HG02943 (cell line): Measurements from ENCODE around the gene DEFB131B.
"Not testable (repeated sequence)": the region's sequence is repeated elsewhere in the genome, so short reads cannot be mapped to it uniquely, and the experiment has no call there.

Experiments
- ATAC-seq: cut with Tn5 transposase; IDR thresholded peaks from one replicate; pipeline ENCODE4 v1.9.1; 2021; ENCODE audit warnings: mild to moderate bottlenecking, low read depth, moderate library complexity; ENCODE audit not compliant: unreplicated experiment

DEFB131B gene

DNA sequence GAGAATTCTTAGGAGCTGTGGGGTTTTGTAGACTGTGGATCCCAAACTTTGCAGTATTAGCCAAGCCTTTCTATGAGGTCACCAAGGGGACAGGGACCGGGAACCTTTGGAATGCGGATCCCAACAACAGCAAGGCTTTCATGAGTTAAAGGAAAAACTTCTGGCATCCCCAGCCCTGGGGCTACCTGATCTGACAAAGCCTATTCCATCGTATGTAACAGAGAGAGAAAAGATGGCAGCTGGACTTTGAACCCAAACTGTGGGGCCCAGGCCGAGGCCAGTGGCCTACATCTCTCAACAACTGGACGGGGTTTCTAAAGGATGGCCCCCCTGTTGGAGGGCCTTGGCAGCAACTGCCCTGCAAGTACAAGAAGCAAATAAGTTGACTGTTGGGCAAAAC is 32.5 kb downstream of the DEFB131B start:
- ATAC-seq: not testable (repeated sequence)

DNA sequence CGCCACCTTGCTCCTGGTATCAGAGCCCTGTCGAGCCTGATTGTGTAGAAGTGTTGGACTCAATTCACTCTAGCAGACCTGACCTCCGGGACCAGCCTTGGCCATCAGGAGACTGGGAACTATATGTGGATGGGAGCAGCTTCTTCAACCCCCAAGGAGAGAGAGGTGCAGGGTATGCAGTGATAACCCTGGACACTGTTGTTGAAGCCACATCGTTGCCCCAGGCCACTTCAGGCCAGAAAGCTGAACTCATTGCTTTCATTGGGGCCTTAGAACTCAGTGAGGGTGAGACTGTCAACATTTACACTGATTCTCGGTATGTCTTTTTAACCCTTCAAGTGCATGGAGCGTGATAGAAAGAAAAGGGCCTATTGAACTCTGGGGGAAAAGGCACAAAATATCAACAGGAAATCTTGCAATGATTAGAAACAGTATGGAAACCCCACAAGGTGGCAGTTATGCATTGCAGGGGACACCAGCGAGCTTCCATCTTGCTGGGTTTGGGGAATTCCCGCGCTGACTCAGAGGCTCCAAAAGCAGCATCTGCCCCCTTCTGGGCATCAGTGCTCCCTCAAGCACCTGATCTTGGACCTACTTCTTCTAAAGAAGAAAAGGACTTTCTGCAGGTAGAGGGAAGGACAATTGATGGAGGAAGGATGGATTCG is 33.2 kb downstream of the DEFB131B start:
- ATAC-seq: not testable (repeated sequence)

DNA sequence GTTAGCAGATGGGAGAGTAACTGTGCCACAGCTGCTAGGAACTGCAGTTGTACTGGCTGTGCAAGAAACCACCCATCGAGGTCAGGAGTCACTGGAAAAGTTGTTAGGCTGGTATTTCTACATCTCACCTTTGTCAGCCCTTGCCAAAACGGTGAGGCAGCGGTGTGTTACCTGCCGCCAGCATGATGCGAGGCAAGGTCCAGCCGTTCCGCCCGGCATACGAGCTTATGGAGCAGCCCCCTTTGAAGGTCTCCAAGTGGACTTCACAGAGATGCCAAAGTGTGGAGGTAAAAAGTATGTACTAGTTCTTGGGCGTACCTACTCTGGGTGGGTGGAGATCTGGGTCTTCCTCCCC is 33.7 kb downstream of the DEFB131B start:
- not testable (repeated sequence) for ATAC-seq

DNA sequence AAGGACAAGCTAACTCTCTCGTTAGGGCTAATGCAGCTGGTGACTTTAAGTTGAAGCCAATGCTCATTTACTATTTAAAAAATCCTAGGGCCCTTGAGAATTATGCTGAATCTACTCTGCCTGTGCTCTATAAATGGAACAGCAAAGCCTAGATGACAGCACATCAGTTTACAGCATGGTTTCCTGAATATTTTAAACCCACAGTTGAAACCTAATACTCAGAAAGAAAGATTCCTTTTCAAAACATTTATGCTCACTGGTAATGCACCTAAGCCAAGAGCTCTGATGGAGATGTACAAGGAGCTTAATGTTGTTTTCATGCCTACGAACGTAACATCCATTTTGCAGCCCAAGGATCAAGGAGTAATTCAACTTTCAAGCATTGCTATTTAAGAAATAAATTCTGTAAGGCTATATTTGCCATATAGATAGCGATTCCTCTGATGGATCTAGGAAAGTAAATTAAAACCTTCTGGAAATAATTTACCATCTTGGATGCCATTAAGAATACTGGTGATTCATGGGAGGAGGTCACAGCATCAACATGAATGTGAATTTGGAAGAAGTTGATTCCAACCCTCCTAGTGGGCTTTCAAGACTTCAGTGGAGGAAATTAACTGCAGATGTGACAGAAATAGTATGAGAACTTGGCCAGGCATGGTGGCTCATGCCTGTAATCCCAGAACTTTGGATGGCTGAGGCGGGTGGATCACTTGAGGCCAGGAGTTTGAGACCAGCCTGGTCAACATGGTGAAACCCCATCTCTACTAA is 35.7 kb downstream of the DEFB131B start:
- no peak for ATAC-seq

DNA sequence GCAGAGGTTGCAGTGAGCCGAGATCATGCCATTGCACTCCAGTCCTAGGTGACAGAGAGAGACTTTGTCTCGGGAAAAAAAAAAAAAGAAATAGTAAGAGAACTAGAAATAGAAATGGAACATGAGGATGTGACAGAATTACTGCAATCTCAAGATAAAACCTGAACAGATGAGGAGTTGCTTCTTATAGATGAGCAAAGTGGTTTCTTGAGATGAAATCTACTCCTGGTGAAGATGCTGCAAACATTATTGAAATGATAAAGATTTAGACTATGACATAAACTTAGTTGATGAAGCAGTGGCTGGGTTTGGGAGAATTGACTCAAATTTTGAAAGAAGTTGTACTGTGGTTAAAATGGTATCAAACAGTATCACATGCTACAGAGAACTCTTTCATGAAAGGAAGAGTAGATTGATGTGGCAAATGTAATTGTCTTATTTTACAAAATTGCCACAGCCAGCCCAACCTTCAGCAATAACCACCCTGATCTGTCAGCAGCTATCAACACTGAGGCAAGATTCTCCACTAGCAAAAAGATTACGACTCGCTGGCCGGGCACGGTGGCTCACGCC is 36.5 kb downstream of the DEFB131B start:
- ATAC-seq: no peak

DNA sequence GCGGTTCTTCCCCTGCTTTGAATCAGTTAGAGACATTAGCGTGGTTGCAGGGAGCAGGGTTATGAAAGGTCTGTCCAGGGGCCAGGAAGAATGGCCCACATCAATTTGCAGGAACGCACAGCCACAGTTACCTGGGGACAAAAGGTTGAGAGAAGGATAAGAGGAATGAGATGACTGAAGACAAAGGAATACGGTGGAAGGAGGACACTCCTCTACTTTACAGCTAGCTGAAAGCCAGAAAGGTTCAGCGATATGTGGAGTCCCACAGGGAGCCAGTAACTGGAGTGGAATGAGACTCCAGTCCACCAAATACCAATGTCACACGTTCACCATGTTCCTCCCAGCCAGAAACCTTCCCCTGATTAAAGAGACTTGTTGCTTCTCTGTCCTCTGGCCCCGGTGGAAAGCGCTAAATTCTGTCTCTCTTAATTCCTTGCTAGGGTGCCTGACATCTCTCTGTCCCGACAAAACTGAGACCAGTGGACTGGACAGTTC is 39.4 kb downstream of the DEFB131B start:
- no peak for ATAC-seq

DNA sequence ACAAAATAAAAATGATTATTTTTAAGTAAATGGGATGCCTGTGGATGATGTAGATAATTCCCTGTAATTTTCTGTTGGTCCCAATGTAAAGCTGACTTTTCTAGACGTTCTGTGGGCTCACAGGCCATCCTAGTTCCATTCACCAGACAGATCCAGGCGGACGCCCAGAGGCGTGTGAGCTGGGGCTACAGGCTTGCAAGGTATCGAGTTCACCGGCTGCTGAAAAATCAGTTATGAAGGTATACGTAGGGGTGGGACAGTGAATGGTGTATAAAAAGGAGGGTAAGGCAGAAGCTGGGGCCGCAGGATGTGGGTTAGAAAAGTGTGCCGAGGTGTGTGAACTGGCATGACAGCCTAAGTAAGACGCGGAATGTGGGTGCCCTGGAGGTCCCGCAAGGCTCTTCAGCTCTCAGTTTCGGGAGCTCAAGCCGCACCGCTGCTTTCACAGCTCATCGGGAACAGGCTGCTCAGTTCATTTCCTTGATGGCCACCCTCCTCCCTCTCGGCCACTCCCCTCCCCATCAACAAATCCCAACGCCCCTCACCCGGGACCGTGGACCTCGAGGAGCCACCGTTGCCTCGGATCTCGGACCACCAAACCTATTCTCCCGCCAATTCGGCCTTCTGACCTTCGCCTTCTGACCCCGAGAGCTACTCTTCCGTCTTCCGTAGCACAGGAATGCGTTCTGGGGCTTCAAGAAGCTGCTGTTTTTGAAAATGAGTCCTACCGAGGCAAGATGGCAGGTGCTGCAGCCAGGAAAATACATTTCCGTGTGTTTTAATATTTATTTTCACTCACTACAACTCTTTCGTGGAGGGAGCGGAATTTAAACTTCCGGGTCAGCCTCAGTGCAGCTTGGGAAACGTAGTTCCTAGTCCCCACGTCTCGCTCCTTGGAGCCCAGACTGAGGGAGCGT is 49.8 kb downstream of the DEFB131B start, which contains the start of gene XNDC1N:
XNDC1N (minus strand) TSS at position 775 of the 917 bp plus-strand sequence. CDS start 5,241 bp downstream, outside the sequence.
- peak; percentile 64 for ATAC-seq

DNA sequence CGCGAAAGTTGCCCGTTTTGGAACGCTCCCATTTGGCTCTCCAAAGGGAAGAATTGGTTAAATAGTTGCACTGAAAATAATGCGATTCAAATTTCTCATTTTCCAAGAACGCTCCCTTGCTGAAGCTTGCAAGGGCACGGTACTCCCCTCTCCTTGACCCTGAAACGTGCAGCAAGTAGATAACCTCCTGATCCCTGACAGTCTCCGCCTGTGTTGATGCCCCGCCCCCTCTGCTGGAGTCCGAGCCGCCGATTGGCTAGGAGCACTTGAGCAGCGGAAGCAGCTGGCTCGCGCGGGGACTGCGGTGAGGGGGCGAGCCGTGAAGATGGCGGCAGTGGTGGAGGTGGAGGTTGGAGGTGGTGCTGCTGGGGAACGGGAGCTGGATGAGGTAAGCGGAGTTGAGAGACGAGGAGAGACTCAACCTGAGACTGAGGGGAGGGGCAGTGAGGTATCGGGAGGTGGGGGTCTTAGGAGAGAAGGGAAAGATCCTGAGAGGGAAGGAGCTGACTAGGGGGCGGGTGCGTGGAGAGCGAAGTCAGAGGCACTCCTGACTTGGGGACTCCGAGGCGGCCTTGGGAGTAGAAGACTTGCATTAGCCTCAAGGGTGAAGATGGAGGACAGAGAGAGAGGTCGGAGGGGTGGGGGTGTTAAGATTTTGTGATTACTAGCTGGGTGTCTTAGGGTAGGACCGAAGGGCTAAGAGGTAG is 50.6 kb downstream of the DEFB131B start, which contains the start of gene RNF121:
RNF121 (plus strand) TSS at position 310 of the 707 bp plus-strand sequence; CDS start at position 326, 16 bp downstream.
- peak; percentile 71 for ATAC-seq

DNA sequence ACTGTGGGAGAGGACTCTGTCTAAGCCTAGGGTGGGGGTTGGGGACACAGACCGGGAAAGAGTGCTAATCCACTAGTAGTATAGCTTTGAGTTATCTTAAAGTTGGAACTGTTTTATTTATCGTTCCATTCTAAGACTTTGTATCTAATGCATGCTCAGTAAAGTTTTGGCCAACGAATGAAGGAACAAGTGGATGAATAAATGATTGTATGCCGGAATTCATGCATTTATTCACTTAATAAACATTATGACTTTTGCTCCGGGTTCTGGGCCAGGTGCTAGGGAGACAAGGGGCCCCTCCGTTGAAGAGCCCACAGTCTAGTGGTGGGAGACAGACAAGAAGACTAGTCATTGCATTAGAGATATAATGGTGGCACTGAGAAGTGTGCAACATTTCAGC is 51.2 kb downstream of the DEFB131B start:
- ATAC-seq: no peak

DNA sequence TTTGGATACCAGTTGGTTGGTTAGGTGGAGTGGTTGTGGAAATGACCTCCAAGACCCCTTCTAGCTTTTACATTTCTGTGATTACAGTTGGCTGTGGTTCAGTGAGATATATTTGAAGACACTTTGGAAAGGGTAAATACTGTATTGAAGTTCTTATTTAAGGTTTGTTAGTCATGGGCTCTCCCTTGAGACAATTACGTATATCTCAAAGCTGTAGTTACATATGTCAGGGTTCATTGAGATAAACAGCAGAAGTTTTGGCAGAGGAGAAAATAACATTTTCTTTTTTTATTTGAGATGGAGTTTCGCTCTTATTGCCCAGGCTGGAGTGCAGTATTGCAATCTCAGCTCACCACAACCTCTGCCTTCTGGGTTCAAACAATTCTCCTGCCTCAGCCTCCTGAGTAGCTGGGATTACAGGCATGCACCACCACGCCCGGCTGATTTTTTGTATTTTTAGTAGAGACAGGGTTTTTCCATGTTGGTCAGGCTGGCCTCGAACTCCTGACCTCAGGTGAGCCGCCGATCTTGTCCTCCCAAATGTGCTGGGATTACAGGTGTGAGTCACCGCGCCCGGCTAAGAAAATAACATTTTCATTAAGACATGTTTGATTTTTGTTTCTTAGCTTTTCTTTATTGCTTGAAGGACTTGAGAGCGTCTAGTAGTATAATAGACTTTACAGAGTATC is 52.4 kb downstream of the DEFB131B start:
- ATAC-seq: no peak

DNA sequence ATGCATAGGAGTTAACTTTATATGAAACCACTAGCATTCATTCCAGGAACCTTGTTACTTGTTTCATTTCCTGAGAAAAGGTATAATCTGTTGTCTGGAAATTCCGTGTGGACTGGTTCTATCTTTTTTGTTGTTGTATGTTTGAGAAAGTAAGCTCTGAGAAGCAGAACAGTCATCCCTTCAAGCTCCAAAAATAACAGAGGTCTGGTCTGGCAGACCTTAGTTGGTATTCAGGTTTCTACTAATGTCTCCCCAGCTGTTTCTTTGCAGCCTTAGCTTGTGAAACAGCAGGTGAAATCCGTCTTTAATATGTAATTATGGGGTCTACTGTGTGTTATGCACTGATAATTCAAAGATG is 53.0 kb downstream of the DEFB131B start:
- ATAC-seq: no peak

DNA sequence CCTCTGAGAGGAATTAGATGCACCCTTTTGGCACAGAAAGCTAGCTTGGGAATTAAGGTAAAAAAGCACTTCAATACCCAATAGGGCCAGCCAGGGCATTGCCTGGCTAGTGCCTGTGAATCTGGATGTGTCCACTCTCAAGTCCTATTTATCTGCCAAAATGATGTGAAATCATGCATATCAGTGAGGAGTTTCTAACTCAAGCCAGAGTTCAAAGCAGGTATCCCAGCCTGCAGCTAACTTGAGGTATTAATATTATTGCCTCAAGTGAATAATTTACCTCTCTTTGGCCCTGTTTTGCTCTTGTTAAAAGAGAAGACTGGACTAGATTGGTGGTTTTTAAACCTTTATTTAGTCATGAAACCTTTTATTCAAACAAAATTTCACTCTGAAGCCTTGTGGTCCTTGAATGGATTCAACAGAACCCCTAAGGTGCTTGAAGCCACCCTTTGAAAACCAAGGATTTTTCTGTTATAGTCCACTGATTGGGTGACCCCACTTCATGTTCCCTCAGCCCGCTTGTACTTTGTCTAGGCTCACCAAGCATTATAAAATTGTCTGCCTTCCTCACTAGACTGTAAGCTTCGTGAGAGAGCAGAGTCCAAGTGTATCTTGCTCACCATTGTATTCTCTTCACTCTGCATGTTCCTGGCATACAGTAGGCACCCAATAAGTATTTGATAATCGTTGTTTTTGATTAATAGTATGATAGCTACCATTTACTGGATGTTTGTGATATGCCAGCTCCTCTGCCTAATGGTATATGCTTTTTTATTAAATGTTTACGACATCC is 55.1 kb downstream of the DEFB131B start:
- no peak for ATAC-seq
